Measurements from ENCODE around the gene TNS2.

DNA sequence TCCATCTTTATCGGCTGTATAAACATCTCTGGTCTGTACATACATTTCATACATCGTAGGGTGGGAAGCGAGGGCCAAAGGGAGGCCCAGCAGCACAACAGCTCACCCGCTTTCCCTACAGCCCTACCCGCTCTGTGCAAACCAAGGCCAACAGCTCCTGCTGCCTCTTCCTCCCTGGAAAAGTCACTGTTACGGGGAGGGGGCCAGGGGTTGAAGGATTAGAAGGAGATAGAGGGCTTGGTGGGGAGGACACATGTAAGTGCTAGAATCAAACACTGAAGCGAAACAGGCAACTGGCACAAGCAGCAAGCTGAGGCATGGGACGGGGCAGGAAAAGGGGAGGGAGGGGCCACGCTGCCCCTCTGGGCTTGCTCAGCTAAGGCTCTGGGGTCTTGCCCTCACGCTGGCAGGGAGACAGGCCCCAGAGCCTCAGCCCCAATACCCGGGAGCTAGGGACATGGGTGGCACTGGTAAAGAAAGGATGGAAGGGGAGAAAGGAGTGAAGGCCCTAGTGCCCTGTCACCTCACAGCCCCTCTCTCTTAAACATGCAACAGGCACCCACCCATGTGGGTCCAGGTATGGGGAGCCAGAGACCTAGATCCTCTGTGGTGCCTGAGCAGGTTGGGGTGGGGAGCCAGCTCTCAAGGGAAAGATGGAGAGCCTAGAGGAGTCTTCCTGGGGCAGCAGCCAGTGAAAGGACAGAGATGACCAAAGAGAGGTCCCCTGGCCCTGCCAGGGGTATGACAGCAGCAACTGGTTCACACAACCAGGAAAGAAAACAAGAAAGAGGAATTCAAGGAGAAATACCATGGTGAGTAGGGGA is 15.0 kb downstream of the TNS2 start:
- TF ChIP-seq POLR2AphosphoS5 (IDR thresholded peaks at IDR 0.05; ENCODE audit: low read depth) (no peak), JUNB (IDR thresholded peaks at IDR 0.05; ENCODE audit: unreplicated experiment) (no peak), NANOG (IDR thresholded peaks at IDR 0.05; ENCODE audit: borderline replicate concordance) (no peak), EZH2 (IDR thresholded peaks at IDR 0.05; ENCODE audit: low read depth, unreplicated experiment) (no peak), CREB1 (CRISPR knock-in tag; IDR thresholded peaks at IDR 0.05; ENCODE audit: low read depth) (no peak), ZNF331 (CRISPR knock-in tag; IDR thresholded peaks at IDR 0.05; ENCODE audit: low read depth) (no peak), ZNF114 (CRISPR knock-in tag; IDR thresholded peaks at IDR 0.05) (no peak)
- TF ChIP-seq, protein P1, sequence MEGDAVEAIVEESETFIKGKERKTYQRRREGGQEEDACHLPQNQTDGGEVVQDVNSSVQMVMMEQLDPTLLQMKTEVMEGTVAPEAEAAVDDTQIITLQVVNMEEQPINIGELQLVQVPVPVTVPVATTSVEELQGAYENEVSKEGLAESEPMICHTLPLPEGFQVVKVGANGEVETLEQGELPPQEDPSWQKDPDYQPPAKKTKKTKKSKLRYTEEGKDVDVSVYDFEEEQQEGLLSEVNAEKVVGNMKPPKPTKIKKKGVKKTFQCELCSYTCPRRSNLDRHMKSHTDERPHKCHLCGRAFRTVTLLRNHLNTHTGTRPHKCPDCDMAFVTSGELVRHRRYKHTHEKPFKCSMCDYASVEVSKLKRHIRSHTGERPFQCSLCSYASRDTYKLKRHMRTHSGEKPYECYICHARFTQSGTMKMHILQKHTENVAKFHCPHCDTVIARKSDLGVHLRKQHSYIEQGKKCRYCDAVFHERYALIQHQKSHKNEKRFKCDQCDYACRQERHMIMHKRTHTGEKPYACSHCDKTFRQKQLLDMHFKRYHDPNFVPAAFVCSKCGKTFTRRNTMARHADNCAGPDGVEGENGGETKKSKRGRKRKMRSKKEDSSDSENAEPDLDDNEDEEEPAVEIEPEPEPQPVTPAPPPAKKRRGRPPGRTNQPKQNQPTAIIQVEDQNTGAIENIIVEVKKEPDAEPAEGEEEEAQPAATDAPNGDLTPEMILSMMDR (conservative IDR thresholded peaks at IDR 0.05; ENCODE audit: low read depth in 2 of 2) = no peak
- TF ChIP-seq, protein P2, sequence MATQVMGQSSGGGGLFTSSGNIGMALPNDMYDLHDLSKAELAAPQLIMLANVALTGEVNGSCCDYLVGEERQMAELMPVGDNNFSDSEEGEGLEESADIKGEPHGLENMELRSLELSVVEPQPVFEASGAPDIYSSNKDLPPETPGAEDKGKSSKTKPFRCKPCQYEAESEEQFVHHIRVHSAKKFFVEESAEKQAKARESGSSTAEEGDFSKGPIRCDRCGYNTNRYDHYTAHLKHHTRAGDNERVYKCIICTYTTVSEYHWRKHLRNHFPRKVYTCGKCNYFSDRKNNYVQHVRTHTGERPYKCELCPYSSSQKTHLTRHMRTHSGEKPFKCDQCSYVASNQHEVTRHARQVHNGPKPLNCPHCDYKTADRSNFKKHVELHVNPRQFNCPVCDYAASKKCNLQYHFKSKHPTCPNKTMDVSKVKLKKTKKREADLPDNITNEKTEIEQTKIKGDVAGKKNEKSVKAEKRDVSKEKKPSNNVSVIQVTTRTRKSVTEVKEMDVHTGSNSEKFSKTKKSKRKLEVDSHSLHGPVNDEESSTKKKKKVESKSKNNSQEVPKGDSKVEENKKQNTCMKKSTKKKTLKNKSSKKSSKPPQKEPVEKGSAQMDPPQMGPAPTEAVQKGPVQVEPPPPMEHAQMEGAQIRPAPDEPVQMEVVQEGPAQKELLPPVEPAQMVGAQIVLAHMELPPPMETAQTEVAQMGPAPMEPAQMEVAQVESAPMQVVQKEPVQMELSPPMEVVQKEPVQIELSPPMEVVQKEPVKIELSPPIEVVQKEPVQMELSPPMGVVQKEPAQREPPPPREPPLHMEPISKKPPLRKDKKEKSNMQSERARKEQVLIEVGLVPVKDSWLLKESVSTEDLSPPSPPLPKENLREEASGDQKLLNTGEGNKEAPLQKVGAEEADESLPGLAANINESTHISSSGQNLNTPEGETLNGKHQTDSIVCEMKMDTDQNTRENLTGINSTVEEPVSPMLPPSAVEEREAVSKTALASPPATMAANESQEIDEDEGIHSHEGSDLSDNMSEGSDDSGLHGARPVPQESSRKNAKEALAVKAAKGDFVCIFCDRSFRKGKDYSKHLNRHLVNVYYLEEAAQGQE (IDR thresholded peaks at IDR 0.05; ENCODE audit: unreplicated experiment) = no peak
- TF ChIP-seq, protein P3, sequence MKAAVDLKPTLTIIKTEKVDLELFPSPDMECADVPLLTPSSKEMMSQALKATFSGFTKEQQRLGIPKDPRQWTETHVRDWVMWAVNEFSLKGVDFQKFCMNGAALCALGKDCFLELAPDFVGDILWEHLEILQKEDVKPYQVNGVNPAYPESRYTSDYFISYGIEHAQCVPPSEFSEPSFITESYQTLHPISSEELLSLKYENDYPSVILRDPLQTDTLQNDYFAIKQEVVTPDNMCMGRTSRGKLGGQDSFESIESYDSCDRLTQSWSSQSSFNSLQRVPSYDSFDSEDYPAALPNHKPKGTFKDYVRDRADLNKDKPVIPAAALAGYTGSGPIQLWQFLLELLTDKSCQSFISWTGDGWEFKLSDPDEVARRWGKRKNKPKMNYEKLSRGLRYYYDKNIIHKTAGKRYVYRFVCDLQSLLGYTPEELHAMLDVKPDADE (IDR thresholded peaks at IDR 0.05) = no peak

All from GM23338 (cell line).